KOPT-K1 (cell line): ENCODE measurements around the gene BAIAP3.

Source experiments
- H3K27ac ChIP-seq: fragments of 200-600 bp; sonication (generic); 2 replicates; pipeline ENCODE4 v1.5.1; 2016; ENCODE audit warnings: antibody characterized with exemption, mild to moderate bottlenecking, low read depth, low read length; ENCODE audit not compliant: poor library complexity, severe bottlenecking
- H3K36me3 ChIP-seq: fragments of 200-600 bp; sonication (generic); 2 replicates; pipeline ENCODE4 v1.5.1; 2017; ENCODE audit warnings: antibody characterized with exemption, mild to moderate bottlenecking, low read length, moderate library complexity; ENCODE audit not compliant: insufficient read depth
- H3K9me3 ChIP-seq: fragments of 200-600 bp; sonication (generic); 2 replicates; pipeline ENCODE4 v1.5.1; 2017; ENCODE audit warnings: antibody characterized with exemption, low read length, mild to moderate bottlenecking; ENCODE audit not compliant: insufficient read depth, poor library complexity, severe bottlenecking

Gene BAIAP3

DNA sequence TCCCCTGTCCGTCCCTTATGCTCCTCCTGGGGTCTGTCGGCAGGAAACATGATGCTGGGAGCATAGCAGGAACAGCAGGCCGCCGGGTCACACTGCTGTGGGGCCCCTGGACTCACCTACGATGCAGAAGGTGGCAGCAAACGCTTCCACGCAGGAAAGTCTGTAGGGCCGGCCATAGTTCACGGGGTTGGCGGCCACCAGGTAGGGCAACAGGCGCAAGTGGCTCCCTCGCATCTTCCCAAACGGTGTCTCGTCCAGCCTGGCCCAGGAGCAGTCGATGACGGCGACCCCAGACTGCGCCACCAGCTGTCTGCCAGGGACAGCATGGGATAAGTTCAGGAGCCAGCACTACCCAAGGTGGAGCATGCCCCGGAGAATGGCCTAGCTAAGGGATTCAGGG lies 17.2 kb downstream of the BAIAP3 start:
- Histone ChIP-seq H3K36me3 (peaks cover 23% of the 10 kb centered on the region; the same call in 1 of the 2 replicates), H3K27ac (peak overlapping the region; percentile 67)

DNA sequence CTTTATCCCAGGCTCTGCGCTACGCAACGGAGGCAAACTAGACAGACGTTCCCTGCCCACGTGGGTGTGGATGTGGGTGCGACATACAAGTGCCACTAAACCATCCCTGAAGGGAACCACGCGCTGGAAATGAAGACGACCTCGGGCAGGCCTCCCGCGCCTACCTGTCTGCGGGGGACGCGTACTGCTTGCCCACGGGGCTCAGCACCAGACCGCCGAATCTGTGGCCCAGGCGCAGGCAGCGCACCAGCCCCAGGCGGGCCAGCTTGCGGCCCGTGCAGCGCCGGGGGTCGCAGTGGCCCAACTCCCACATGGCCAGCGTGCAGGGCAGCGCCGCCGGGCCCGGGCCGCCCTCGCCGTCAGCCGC lies 17.8 kb downstream of the BAIAP3 start:
- peaks cover 23% of the 10 kb centered on the region; the same call in 1 of the 2 replicates for H3K36me3 ChIP-seq
- no peaks in the 10 kb centered on the region for H3K9me3 ChIP-seq
- H3K27ac ChIP-seq = peak overlapping the region; percentile 67

More for the DNA sequence above, 17.2 kb downstream of the BAIAP3 start:
- no peaks in the 10 kb centered on the region for H3K9me3 ChIP-seq

DNA sequence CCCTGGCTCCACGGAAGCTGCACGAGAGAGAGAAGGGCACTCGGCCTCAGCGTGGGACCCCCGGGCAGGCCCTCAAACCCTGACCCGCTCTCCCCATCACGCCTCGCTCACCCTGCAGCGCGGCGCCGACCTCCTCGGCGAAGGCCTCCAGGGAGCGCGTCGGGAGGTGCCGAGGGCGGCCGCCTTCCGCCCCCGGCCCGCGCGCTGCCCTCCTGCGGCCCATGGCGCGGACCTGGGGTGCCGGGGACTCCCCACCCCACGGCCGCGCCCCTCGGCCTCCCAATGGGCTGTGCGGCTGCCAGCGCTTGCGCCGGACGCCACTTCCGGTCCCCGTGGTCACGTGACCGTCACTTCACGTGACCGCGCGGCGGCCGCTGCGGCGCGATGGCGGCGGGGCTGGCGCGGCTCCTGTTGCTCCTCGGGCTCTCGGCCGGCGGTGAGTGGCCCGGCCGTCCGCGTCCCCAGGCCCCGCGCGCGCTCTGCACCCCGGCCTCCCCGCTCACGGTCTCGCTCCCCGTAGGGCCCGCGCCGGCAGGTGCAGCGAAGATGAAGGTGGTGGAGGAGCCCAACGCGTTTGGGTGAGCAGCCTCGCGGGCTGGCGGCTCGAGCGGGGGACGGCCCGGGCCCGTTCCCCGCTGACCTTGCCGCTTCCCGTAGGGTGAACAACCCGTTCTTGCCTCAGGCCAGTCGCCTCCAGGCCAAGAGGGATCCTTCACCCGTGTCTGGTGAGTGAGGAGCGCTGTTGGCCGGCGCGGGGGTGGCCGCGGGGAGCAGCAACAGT lies 18.3 kb downstream of the BAIAP3 start, which contains the start of the genes GNPTG and TSR3:
GNPTG (plus strand) TSS at position 350 of the 781 bp plus-strand sequence; CDS start at position 385, 35 bp downstream.
TSR3 (minus strand) TSS at position 297 of the 781 bp plus-strand sequence; CDS start at position 223, 74 bp downstream.
- Histone ChIP-seq H3K36me3 (peaks cover 23% of the 10 kb centered on the region; the same call in 1 of the 2 replicates), H3K27ac (peak within 1 kb of the TSS; percentile 67), H3K9me3 (no peaks in the 10 kb centered on the region)

DNA sequence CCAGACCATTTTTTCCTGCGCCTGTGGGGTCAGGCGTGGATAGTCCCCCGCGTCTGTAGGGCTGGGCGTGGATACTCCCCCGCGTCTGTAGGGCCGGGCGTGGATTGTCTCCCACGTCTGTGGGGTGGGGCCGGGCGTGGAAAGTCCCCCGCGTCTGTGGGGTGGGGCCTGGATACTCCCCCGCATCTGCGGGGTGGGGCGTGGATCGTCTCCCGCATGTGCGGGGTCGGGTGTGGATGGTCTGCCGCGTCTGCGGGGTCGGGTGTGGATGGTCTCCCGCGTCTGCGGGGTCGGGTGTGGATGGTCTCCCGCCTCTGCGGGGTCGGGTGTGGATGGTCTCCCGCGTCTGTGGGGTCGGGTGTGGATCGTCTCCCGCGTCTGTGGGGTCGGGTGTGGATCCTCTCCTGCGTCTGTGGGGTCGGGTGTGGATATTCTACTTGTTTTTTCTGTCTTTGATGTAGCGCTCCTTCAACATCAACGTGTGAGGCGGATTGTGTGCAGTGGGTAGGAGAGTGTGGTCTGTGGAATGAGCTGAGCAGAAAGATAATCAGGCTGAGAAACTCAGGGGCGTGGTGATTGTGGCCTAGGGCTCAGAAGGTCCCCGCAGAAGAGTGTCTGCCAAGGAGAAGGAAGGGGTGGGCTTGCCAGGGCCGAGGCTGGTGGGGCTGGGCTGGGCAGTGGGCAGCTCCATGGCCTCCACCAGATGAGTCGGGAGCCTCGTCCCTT lies 21.5 kb downstream of the BAIAP3 start:
- Histone ChIP-seq H3K9me3 (no peaks in the 10 kb centered on the region), H3K27ac (no peak overlapping the region), H3K36me3 (peaks cover 14% of the 10 kb centered on the region; the same call in 1 of the 2 replicates)

GRCh38 chr16:1355591-1355990 lies 22.1 kb downstream of the BAIAP3 start:
- Histone ChIP-seq H3K36me3 (peaks cover 14% of the 10 kb centered on the region; the same call in 1 of the 2 replicates), H3K9me3 (no peaks in the 10 kb centered on the region), H3K27ac (no peak overlapping the region)

GRCh38 chr16:1356061-1356900 lies 22.8 kb downstream of the BAIAP3 start:
- H3K27ac ChIP-seq = no peak overlapping the region
- H3K9me3 ChIP-seq = no peaks in the 10 kb centered on the region
- peaks cover 20% of the 10 kb centered on the region; the same call in 1 of the 2 replicates for H3K36me3 ChIP-seq

DNA sequence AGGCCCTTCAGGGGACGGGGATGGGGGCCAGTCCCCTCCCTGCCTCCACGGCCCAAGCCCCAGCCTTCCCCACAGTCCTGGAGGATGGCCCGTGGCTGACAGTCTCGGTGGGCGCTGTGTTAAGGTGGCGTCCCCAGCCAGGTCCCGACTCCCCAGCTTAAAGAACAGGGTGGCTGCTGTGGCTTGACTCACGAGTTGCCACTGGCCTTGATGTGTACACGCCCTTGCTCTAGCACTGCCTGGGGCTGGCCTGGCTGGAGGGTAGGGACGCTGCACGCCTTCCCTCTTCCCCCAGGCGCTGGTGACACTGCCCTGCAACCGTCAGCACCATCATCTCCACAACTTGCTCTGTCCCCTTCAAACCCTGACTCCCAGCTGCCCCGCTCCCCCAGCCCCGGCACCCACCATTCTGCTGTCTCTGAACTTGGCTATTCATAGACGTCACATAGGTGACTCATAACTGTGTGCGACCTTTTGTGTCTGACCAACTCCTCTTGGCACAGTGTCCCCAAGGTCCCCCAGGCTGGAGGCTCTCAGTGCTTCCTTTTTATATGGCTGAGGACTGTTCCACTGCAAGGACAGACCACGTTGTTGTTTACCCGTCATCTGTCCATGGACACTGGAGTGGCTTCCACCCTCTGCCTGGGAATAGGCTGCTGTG lies 24.6 kb downstream of the BAIAP3 start:
- Histone ChIP-seq H3K9me3 (no peaks in the 10 kb centered on the region), H3K36me3 (peaks cover 37% of the 10 kb centered on the region), H3K27ac (no peak overlapping the region)

- Histone ChIP-seq H3K9me3 (no peaks in the 10 kb centered on the region), H3K27ac (no peak overlapping the region), H3K36me3 (peaks cover 73% of the 10 kb centered on the region)
Observed at GRCh38 chr16:1361685-1362360, 28.4 kb downstream of the BAIAP3 start.

- peaks cover 77% of the 10 kb centered on the region for H3K36me3 ChIP-seq
- no peak overlapping the region for H3K27ac ChIP-seq
- H3K9me3 ChIP-seq = no peaks in the 10 kb centered on the region
Observed at GRCh38 chr16:1362807-1363206, 29.4 kb downstream of the BAIAP3 start.

- no peak overlapping the region for H3K27ac ChIP-seq
- H3K36me3 ChIP-seq = peaks cover 78% of the 10 kb centered on the region
- H3K9me3 ChIP-seq = no peaks in the 10 kb centered on the region
Observed at GRCh38 chr16:1363501-1364041, 30.1 kb downstream of the BAIAP3 start.

- H3K36me3 ChIP-seq = peaks cover 74% of the 10 kb centered on the region
- no peaks in the 10 kb centered on the region for H3K9me3 ChIP-seq
- H3K27ac ChIP-seq = no peak overlapping the region
Observed at GRCh38 chr16:1364510-1364909, 31.1 kb downstream of the BAIAP3 start.

DNA sequence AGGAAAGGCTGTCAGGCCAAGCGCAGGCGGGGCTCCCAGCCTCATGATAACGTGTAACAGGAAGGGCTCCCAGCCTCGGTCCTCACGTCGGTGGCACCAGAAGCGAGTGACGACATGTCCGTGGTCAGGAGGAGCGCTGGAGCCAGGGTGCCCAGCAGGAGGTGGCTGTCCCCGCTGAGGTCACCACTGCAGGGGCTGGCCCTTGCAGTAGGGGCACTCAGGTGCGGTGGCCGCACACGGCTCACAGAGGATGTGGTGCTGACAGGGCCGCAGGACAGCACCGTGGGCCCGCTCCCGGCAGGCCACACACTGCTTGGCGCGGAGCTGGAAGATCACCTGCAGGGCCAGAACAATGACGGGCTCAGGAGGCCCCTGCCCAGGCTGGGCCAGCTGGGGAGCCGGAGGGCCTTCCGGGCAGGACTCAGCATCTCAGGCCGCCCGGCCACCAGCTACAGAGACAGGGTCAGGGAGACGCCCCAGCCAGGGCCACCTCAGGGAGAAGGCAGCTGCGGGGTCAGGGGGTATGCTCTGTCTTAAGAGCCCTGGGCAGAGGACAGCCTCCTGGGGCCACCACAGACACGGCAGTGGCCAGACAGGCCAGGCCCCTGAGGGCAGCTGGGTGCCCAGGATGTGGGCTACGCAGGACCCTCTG lies 32.7 kb downstream of the BAIAP3 start:
- Histone ChIP-seq H3K36me3 (peaks cover 71% of the 10 kb centered on the region), H3K9me3 (no peaks in the 10 kb centered on the region)

GRCh38 chr16:1366712-1367299 lies 33.4 kb downstream of the BAIAP3 start:
- no peaks in the 10 kb centered on the region for H3K9me3 ChIP-seq
- no peak overlapping the region for H3K27ac ChIP-seq
- H3K36me3 ChIP-seq = peaks cover 67% of the 10 kb centered on the region

More for the DNA sequence above, 32.7 kb downstream of the BAIAP3 start:
- no peak overlapping the region for H3K27ac ChIP-seq
